Measurements from ENCODE around the gene NOTCH1. TPM values are rescaled to one million over a fixed set of nuclear protein-coding genes. Genes with fewer than 3 reads are reported as not detected.

Gene NOTCH1
- total and polyA plus RNA-seq, 2 of the 8 experiments (the other 6 are each of a cell fraction or from before 2014, with no cell fraction given) = 6.9 to 55.6 TPM

DNA sequence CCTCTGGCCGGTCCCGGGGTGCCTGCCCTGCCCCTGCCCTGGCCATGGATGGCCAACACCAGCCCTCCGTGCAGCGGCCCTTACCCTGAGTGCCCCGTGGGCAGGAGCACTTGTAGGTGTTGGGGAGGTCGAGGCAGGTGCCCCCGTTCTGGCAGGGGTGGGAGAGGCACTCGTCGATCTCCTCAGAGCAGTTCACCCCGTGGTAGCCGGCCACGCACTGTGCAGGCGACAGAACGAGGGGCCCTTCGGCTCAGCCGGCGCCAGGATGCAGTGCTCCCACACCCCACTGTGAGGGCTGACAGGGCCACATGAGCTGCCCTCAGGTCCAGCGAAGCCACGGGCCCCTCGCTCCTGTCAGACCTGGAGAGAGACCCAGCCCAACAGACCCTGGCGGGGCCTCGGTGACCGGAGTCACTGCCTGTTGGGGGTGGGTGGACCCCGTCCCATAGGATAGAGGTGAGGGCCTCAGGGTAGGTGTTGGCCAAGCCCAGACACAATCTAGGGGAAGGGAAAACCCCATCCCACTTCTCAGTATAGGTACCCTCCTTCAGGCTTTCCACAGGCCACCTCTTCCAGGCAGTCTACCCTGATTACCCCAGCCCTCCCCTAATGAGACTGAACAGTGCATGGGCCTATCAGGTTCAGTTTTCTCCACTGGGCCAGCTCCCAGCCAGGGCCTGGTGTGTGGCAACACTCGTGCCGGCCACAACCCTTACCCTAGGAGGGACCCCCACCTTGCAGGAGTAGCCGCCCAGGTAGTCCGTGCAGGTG is 38.4 kb downstream of the NOTCH1 start:
- H2AFZ ChIP-seq (ENCODE audit: low read length) = no peak overlapping the region
- POLR2A ChIA-PET (ENCODE audit: partially characterized antibody) = interaction anchor here (1.3 kb wide), 1 partner anchor 9 kb away, joined by 6 read pairs; no protein-coding TSS in a partner anchor
- H3K27ac ChIP-seq (ENCODE audit: low read depth, low read length) = no peak overlapping the region
- H3K56ac ChIP-seq (replicated peaks; ENCODE audit: insufficient read length, low read depth, low read length) = no peak overlapping the region
- no peak overlapping the region for H2BK5ac ChIP-seq (ENCODE audit: low read depth, low read length)
- WGBS, 2 experiments (ENCODE audit: extremely low coverage in 1 of 2, insufficient coverage in 1 of 2, insufficient read length in 1 of 2, insufficient replicate concordance in 2 of 2, low coverage in 1 of 2, low lambda C conversion rate in 2 of 2, missing lambda C conversion rate in 1 of 2) = 97% methylated on average over 19 of the region's 28 CpGs; no CpG with 5 or more reads in 1 of the 2 experiments
- no peak overlapping the region for H3K4me2 ChIP-seq (ENCODE audit: insufficient read depth in 1 of 2, low read depth in 2 of 2, low read length in 2 of 2)
- H3K4ac ChIP-seq (replicated peaks; ENCODE audit: insufficient read length, low read depth, low read length) = no peak overlapping the region
- no peaks in the 10 kb centered on the region for H3K23me2 ChIP-seq (ENCODE audit: low read depth, low read length)
- no peak overlapping the region for H4K91ac ChIP-seq (replicated peaks; ENCODE audit: insufficient read length, low read length)
- no peak overlapping the region for H2BK120ac ChIP-seq (replicated peaks; ENCODE audit: low read depth, low read length)
- DNase-seq (ENCODE audit: low read depth in 1 of 2, low spot score in 2 of 2) (no peak), FAIRE-seq (no peak)
- H3K9ac ChIP-seq (replicated peaks in 1 of 4; ENCODE audit: extremely low read depth in 1 of 4, low read depth in 3 of 4, low read length in 3 of 4) = no peak overlapping the region
- no peak overlapping the region for H4K5ac ChIP-seq (ENCODE audit: insufficient read length, low read depth, low read length)
- no peaks in the 10 kb centered on the region for H3K9me3 ChIP-seq (ENCODE audit: insufficient read depth in 2 of 2, low read depth in 1 of 2, low read length in 1 of 2)
- H3K36me3 ChIP-seq (ENCODE audit: control insufficient read depth in 2 of 4, insufficient read depth in 4 of 4, low read length in 3 of 4) = peaks cover 37 to 93% (median 60%) of the 10 kb centered on the region in 4 experiments
- no peak overlapping the region for H2BK15ac ChIP-seq (ENCODE audit: low read length)
- no peak overlapping the region for H2AK5ac ChIP-seq (ENCODE audit: low read depth, low read length)
- H3K18ac ChIP-seq (ENCODE audit: extremely low read depth, low read length) = no peak overlapping the region
- H3K23ac ChIP-seq (ENCODE audit: insufficient read length) = no peak overlapping the region
- peaks cover 2 to 19% of the 10 kb centered on the region in 2 experiments for H4K20me1 ChIP-seq (replicated peaks in 1 of 2; ENCODE audit: control insufficient read depth in 1 of 2, insufficient read depth in 2 of 2, low read length in 2 of 2)
- H3K4me3 ChIP-seq (ENCODE audit: extremely low read depth in 1 of 4, insufficient read depth in 2 of 4, low read depth in 3 of 4, low read length in 4 of 4) = no peak overlapping the region
- no peak overlapping the region for H3K14ac ChIP-seq (ENCODE audit: insufficient read length)
- H3K79me2 ChIP-seq (ENCODE audit: control insufficient read depth in 1 of 2, insufficient read depth in 2 of 2, low read length in 2 of 2) = no peaks in the 10 kb centered on the region
- H4K8ac ChIP-seq (ENCODE audit: extremely low read depth, insufficient read depth, low read length) = 0 out of 2 replicates have a peak overlapping the region, but pooled peaks have one; percentile 25
- CTCF ChIA-PET (ENCODE audit: partially characterized antibody) = interaction anchor here (1.2 to 2.0 kb wide), 4 partner anchors 19 to 124 kb away, joined by 3 to 9 read pairs (median 3); no protein-coding TSS in a partner anchor
- H2BK20ac ChIP-seq (ENCODE audit: low read length) = no peak overlapping the region
- no peaks in the 10 kb centered on the region for H3K27me3 ChIP-seq (replicated peaks in 1 of 4; ENCODE audit: control insufficient read depth in 3 of 4, extremely low read depth in 1 of 4, insufficient read depth in 3 of 4, low read length in 3 of 4)
- H3K4me1 ChIP-seq (replicated peaks in 1 of 4; ENCODE audit: control insufficient read depth in 3 of 4, insufficient read depth in 4 of 4, low read length in 3 of 4) = no peaks in the 10 kb centered on the region
- no peak overlapping the region for H2BK12ac ChIP-seq (ENCODE audit: low read depth, low read length)
- H3K79me1 ChIP-seq (ENCODE audit: low read depth, low read length) = no peaks in the 10 kb centered on the region
- TF ChIP-seq TEAD4 (IDR thresholded peaks at IDR 0.05; ENCODE audit: low read depth, low read length) = no peak
